Fibroblast of lung (primary cell): ENCODE measurements around the gene RFNG. TPM values are rescaled to one million over a fixed set of nuclear protein-coding genes. Genes with fewer than 3 reads are reported as not detected.

ENCODE experiments used
- DNase-seq, 2 donors: peaks; one replicate each; pipeline versions ENCODE4 v3.0.0 to v3.0.0-alpha.2; 2010; ENCODE audit warnings: low read depth in 2 of 2
- H2AFZ ChIP-seq: 2 replicates; pipeline ENCODE4 v1.5.1; 2012; ENCODE audit warnings: low read length, control low read depth, inconsistent platforms
- H3K27ac ChIP-seq: 2 replicates; pipeline ENCODE4 v1.5.1; 2011; ENCODE audit warnings: low read length, control low read depth; ENCODE audit not compliant: insufficient read depth
- H3K27me3 ChIP-seq: 2 replicates; pipeline ENCODE4 v1.5.1; 2011; ENCODE audit warnings: mild to moderate bottlenecking, low read length; ENCODE audit not compliant: control insufficient read depth, insufficient read depth
- H3K36me3 ChIP-seq: 2 replicates; pipeline ENCODE4 v1.5.1; 2011; ENCODE audit warnings: low read length; ENCODE audit not compliant: control insufficient read depth, insufficient read depth
- H3K4me1 ChIP-seq: 2 replicates; pipeline ENCODE4 v1.5.1; 2011; ENCODE audit warnings: low read length; ENCODE audit not compliant: control insufficient read depth, insufficient read depth; ENCODE audit errors: extremely low read depth
- H3K4me2 ChIP-seq: 2 replicates; pipeline ENCODE4 v1.5.1; 2011; ENCODE audit warnings: low read length, control low read depth; ENCODE audit not compliant: insufficient read depth; ENCODE audit errors: extremely low read depth
- H3K4me3 ChIP-seq, 4 experiments: fragments of 200-600 bp in 1 of 4; sonication (generic) in 1 of 4; replicated peaks in 1 of 4; 2 replicates each; pipeline ENCODE4 v1.5.1; 2011 to 2016; ENCODE audit warnings: low read length in 4 of 4, low read depth in 3 of 4, mild to moderate bottlenecking in 3 of 4, control low read depth in 2 of 4, inconsistent platforms in 1 of 4, mixed read lengths in 1 of 4; ENCODE audit not compliant: insufficient read depth in 1 of 4; ENCODE audit errors: control extremely low read depth in 1 of 4
- H3K79me2 ChIP-seq: 2 replicates; pipeline ENCODE4 v1.5.1; 2012; ENCODE audit warnings: mild to moderate bottlenecking, low read length, inconsistent platforms; ENCODE audit not compliant: control insufficient read depth, insufficient read depth
- H3K9ac ChIP-seq: 2 replicates; pipeline ENCODE4 v1.5.1; 2011; ENCODE audit warnings: mild to moderate bottlenecking, low read length, control low read depth; ENCODE audit not compliant: insufficient read depth
- H3K9me3 ChIP-seq: 2 replicates; pipeline ENCODE4 v1.5.1; 2012; ENCODE audit warnings: low read depth, low read length; ENCODE audit not compliant: control insufficient read depth, insufficient read depth
- H4K20me1 ChIP-seq: 2 replicates; pipeline ENCODE4 v1.5.1; 2011; ENCODE audit warnings: low read length; ENCODE audit not compliant: control insufficient read depth, insufficient read depth; ENCODE audit errors: extremely low read depth
- EZH2 ChIP-seq: IDR thresholded peaks from 2 replicates; pipeline ENCODE4 v1.5.1; 2012; ENCODE audit warnings: low read length, control low read depth, mild to moderate bottlenecking; ENCODE audit errors: missing control alignments
- polyA plus RNA-seq, 2 donors: library from polyadenylated mRNA; depleted of rRNA in 1 of 2; stranded (reverse) in 1 of 2; unstranded in 1 of 2; fragments of >200 nt; gene quantifications; 2 replicates each; pipeline ENCODE4 v1.2.1, GENCODE V29; 2011 to 2012; ENCODE audit warnings: missing spikeins in 1 of 2
- total RNA-seq: library from RNA; depleted of rRNA; stranded (reverse); fragments of >200 nt; gene quantifications from 2 replicates; pipeline ENCODE4 v1.2.1, GENCODE V29; 2014
- TF ChIP-seq, protein P1 (sequence below), 2 donors: IDR thresholded peaks in 1 of 2; conservative IDR thresholded peaks in 1 of 2; 1 replicate in 1 of 2; 2 replicates in 1 of 2; pipeline ENCODE4 v1.5.1; 2011 to 2012; ENCODE audit warnings: low read length in 2 of 2, control low read depth in 1 of 2, inconsistent platforms in 1 of 2, low read depth in 1 of 2, mild to moderate bottlenecking in 1 of 2

RFNG gene
- total and polyA plus RNA-seq, 2 donors (not counting 1 experiment from before 2014, with no cell fraction given), result 14.5 to 48.9 TPM

DNA sequence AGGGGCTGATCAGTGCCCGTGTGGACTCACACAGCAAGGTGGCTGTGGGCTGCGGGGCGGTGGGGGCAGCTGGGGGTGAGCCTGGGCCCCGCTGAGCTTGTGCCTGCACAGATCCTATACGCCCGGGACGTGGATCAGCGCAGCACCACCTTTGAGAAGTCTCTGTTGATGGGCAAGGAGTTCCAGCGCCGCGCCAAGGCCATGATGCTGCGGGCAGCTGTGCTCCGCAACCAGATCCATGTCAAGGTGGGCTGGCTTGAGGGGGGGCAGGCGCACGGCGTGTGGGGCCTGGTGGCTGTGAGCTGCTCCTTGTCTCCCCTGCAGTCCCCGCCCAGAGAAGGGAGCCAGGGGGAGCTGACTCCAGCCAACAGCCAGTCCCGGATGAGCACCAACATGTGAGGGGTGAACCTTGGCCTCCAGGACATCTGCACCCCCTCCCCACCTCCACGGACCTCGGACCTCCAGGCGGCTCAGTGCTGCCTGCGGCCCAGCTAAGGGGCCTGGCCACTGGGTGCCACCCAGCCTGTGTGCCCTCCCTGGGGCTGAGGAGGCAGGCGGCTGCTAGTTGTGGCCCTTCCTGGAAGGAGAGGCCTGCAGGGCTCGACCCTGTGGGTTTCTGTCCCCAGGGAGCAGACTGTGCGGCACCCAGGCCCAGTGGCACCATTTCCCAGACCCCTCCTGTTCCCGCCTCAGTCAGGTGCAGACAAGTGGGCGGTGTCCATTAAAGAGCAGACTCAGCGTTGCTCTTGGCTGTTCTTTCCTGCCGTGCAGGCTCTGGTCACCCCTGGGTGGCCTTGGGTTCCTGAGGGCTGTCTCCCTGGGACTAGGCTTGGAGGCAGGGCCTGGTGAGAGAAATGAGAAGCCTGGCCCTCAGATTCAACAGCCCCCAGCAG lies 5.4 kb upstream of the RFNG start:
- Histone ChIP-seq H4K20me1 (no peaks in the 10 kb centered on the region), H3K4me1 (peaks cover 3% of the 10 kb centered on the region), H3K4me2 (no peak overlapping the region), H2AFZ (no peak overlapping the region), H3K9ac (no peak overlapping the region), H3K9me3 (no peaks in the 10 kb centered on the region), H3K27ac (no peak overlapping the region), H3K4me3 (no peak overlapping the region), H3K36me3 (peaks cover 58% of the 10 kb centered on the region), H3K27me3 (no peaks in the 10 kb centered on the region), H3K79me2 (peaks cover 19% of the 10 kb centered on the region)
- TF ChIP-seq, protein P1, sequence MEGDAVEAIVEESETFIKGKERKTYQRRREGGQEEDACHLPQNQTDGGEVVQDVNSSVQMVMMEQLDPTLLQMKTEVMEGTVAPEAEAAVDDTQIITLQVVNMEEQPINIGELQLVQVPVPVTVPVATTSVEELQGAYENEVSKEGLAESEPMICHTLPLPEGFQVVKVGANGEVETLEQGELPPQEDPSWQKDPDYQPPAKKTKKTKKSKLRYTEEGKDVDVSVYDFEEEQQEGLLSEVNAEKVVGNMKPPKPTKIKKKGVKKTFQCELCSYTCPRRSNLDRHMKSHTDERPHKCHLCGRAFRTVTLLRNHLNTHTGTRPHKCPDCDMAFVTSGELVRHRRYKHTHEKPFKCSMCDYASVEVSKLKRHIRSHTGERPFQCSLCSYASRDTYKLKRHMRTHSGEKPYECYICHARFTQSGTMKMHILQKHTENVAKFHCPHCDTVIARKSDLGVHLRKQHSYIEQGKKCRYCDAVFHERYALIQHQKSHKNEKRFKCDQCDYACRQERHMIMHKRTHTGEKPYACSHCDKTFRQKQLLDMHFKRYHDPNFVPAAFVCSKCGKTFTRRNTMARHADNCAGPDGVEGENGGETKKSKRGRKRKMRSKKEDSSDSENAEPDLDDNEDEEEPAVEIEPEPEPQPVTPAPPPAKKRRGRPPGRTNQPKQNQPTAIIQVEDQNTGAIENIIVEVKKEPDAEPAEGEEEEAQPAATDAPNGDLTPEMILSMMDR (conservative IDR thresholded peaks at IDR 0.05 in 1 of 2, IDR thresholded peaks at IDR 0.05 in 1 of 2; ENCODE audit: low read depth in 1 of 2, low read length in 2 of 2), result no peak
- TF ChIP-seq EZH2, result no peak
- no peak for DNase-seq

DNA sequence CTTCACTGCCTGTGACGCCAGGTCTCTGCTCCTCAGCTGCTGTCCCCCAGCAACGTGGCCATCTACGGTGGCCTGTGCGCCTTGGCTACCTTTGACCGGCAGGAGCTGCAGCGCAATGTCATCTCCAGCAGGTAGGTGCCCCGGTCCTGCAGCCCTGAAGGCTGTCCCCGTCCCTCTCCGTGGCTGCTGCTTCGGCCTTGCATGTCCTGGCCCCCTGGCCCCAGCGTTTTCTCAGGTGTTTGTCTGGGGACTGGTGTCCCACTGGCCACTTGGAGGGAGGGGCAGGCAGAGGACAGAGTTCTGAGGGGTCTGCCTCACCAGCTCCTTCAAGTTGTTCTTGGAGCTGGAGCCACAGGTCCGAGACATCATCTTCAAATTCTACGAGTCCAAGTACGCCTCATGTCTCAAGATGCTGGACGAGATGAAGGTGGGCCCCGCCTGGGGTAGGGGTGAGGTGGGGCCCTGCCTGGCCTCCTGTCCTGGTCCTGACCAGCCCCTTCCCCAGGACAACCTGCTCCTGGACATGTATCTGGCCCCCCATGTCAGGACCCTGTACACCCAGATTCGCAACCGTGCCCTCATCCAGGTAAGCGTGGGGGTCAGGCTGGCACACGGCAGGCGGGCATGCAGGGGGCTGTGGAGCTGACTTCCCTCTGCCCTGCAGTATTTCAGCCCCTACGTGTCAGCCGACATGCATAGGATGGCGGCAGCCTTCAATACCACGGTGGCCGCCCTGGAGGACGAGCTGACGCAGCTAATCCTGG lies 4.5 kb upstream of the RFNG start:
- Histone ChIP-seq H3K27me3 (no peaks in the 10 kb centered on the region), H3K9ac (no peak overlapping the region), H3K27ac (no peak overlapping the region), H4K20me1 (no peaks in the 10 kb centered on the region), H3K79me2 (peaks cover 19% of the 10 kb centered on the region), H3K36me3 (peaks cover 54% of the 10 kb centered on the region), H3K4me3 (no peak overlapping the region), H3K4me1 (peaks cover 3% of the 10 kb centered on the region), H3K9me3 (no peaks in the 10 kb centered on the region), H2AFZ (no peak overlapping the region), H3K4me2 (no peak overlapping the region)
- no peak for DNase-seq
- no peak for TF ChIP-seq EZH2
- TF ChIP-seq, protein P1 (conservative IDR thresholded peaks at IDR 0.05 in 1 of 2, IDR thresholded peaks at IDR 0.05 in 1 of 2; ENCODE audit: low read depth in 1 of 2, low read length in 2 of 2), result no peak
